B cell (primary cell): ENCODE measurements around the gene SIGMAR1. TPM values are rescaled to one million over a fixed set of nuclear protein-coding genes. Genes with fewer than 3 reads are reported as not detected.

Source experiments
- ATAC-seq: fragments of 200-7000 bp; cut with Tn5 transposase; one replicate; pipeline ENCODE4 v1.10.0; 2021; ENCODE audit warnings: low read depth, mild to moderate bottlenecking, moderate number of reproducible peaks, moderate library complexity
- CTCF ChIA-PET: fragments of 350-600 bp; sonication (Branson Sonifier 250); formaldehyde crosslinking; loops from one replicate; lab custom pipeline; 2021; ENCODE audit warnings: antibody characterized with exemption, inconsistent platforms; lab: Charles Lee
- POLR2A ChIA-PET: fragments of 350-600 bp; sonication (Branson Sonifier 250); formaldehyde crosslinking; loops from one replicate; lab custom pipeline; 2021; ENCODE audit warnings: antibody characterized with exemption; lab: Charles Lee
- DNase-seq: peaks from one replicate; pipeline ENCODE4 v3.0.0; 2013
- H2AFZ ChIP-seq: 2 replicates; pipeline ENCODE4 v1.6.1; 2012; ENCODE audit warnings: mild to moderate bottlenecking, low read depth, low read length; ENCODE audit not compliant: insufficient read depth, poor library complexity, severe bottlenecking
- H3K27ac ChIP-seq, 2 donors: 1 replicate in 1 of 2; 2 replicates in 1 of 2; pipeline ENCODE4 v1.5.1; 2012 to 2013; ENCODE audit warnings: low read length in 2 of 2, mild to moderate bottlenecking in 2 of 2, moderate library complexity in 1 of 2
- H3K27me3 ChIP-seq, 4 experiments: fragments of 200-600 bp in 1 of 4; sonication (generic) in 1 of 4; replicated peaks in 1 of 4; 1 replicate in 2 of 4; 2 replicates in 2 of 4; pipeline versions ENCODE4 v1.6.1 to v1.7.0; 2013 to 2016; ENCODE audit warnings: low read length in 3 of 4, mild to moderate bottlenecking in 2 of 4, mixed read lengths in 1 of 4, moderate library complexity in 1 of 4; ENCODE audit not compliant: insufficient read depth in 4 of 4, control insufficient read depth in 3 of 4; ENCODE audit errors: control extremely low read depth in 1 of 4
- H3K36me3 ChIP-seq, 2 experiments: replicated peaks in 1 of 2; 1 replicate in 1 of 2; 2 replicates in 1 of 2; pipeline versions ENCODE4 v1.6.1 to v1.7.1; 2013; ENCODE audit warnings: low read length in 1 of 2; ENCODE audit not compliant: insufficient read depth in 2 of 2, control insufficient read depth in 1 of 2; ENCODE audit errors: control extremely low read depth in 1 of 2, extremely low read depth in 1 of 2
- H3K4me1 ChIP-seq, 2 donors: fragments of 200-600 bp in 1 of 2; sonication (generic) in 1 of 2; 1 replicate in 1 of 2; 2 replicates in 1 of 2; pipeline versions ENCODE4 v1.5.1 to v1.6.1; 2013 to 2017; ENCODE audit warnings: low read length in 2 of 2; ENCODE audit not compliant: control insufficient read depth in 2 of 2, insufficient read depth in 2 of 2
- H3K4me2 ChIP-seq: replicated peaks from 2 replicates; pipeline ENCODE3; 2012; ENCODE audit warnings: mild to moderate bottlenecking, low read depth, low read length; ENCODE audit not compliant: poor library complexity, severe bottlenecking
- H3K4me3 ChIP-seq, 5 experiments: fragments of 200-600 bp in 1 of 5; sonication (generic) in 1 of 5; 1 replicate in 3 of 5; 2 replicates in 2 of 5; pipeline versions ENCODE4 v1.5.1 to v1.7.0; 2011 to 2016; ENCODE audit warnings: low read length in 4 of 5, mild to moderate bottlenecking in 4 of 5, low read depth in 2 of 5, control low read depth in 1 of 5, moderate library complexity in 1 of 5; ENCODE audit not compliant: insufficient read depth in 1 of 5; ENCODE audit errors: control extremely low read depth in 1 of 5, extremely low read depth in 1 of 5
- H3K79me2 ChIP-seq: fragments of 200-600 bp; sonication (generic); one replicate; pipeline ENCODE4 v1.6.0; 2016; ENCODE audit warnings: low read length; ENCODE audit not compliant: control insufficient read depth, insufficient read depth
- H3K9ac ChIP-seq: fragments of 200-600 bp; sonication (generic); 2 replicates; pipeline ENCODE4 v1.6.1; 2017; ENCODE audit warnings: mild to moderate bottlenecking, low read length, moderate library complexity
- H3K9me3 ChIP-seq, 3 donors: one replicate each; pipeline versions ENCODE4 v1.6.1 to v1.7.1; 2013; ENCODE audit warnings: low read length in 2 of 3; ENCODE audit not compliant: control insufficient read depth in 2 of 3, insufficient read depth in 1 of 3; ENCODE audit errors: control extremely low read depth in 1 of 3
- H4K20me1 ChIP-seq: 2 replicates; pipeline ENCODE4 v1.6.0; 2012; ENCODE audit warnings: mild to moderate bottlenecking, low read length; ENCODE audit not compliant: insufficient read depth, control insufficient read depth, poor library complexity, severe bottlenecking
- H3K27ac Mint-ChIP-seq: one replicate; pipeline ENCODE4 v1.8.0; 2021; ENCODE audit warnings: mixed read lengths
- H3K27me3 Mint-ChIP-seq: one replicate; pipeline ENCODE4 v1.8.0; 2021; ENCODE audit warnings: mixed read lengths
- H3K4me1 Mint-ChIP-seq: one replicate; pipeline ENCODE4 v1.8.0; 2021; ENCODE audit warnings: mixed read lengths
- H3K4me3 Mint-ChIP-seq: one replicate; pipeline ENCODE4 v1.8.0; 2021; ENCODE audit warnings: mixed read lengths
- H3K9me3 Mint-ChIP-seq: one replicate; pipeline ENCODE4 v1.8.0; 2022; ENCODE audit warnings: mixed read lengths; ENCODE audit not compliant: insufficient read depth
- EZH2 ChIP-seq: IDR thresholded peaks from 2 replicates; pipeline ENCODE4 v1.6.1; 2012; ENCODE audit warnings: borderline replicate concordance, low read depth, mild to moderate bottlenecking, moderate library complexity, low read length; ENCODE audit not compliant: insufficient read depth, poor library complexity, severe bottlenecking
- WGBS: methylation state at CpG from one replicate; pipeline ENCODE4 v1.1.5; 2013; ENCODE audit warnings: missing lambda C conversion rate; ENCODE audit not compliant: insufficient coverage; 5-methylcytosine and 5-hydroxymethylcytosine counted together
- intact Hi-C: fragments of 100-400 bp; cut with micrococcal nuclease; formaldehyde crosslinking; loops from one replicate; pipeline ENCODE4 v1.10.0; 2022
- polyA plus RNA-seq: library from polyadenylated mRNA; depleted of rRNA; stranded (reverse); fragments of >200 nt; gene quantifications from 2 replicates; pipeline ENCODE4 v1.2.3, GENCODE V29; 2012
- total RNA-seq, 2 donors: library from RNA; stranded (reverse); fragments of 120-200 nt in 1 of 2; gene quantifications; 1 replicate in 1 of 2; 2 replicates in 1 of 2; pipeline versions ENCODE4 v1.2.3 to v1.2.4, GENCODE V29; 2013 to 2022
- TF ChIP-seq, protein P1 (sequence below): fragments of 200-600 bp; IDR thresholded peaks from one replicate; pipeline ENCODE4 v1.8.0; 2022; ENCODE audit warnings: antibody characterized with exemption, mild to moderate bottlenecking

The SIGMAR1 gene
- total and polyA plus RNA-seq, 2 donors (not counting 1 experiment from before 2014, with no cell fraction given) = 21.4 to 30.7 TPM

DNA sequence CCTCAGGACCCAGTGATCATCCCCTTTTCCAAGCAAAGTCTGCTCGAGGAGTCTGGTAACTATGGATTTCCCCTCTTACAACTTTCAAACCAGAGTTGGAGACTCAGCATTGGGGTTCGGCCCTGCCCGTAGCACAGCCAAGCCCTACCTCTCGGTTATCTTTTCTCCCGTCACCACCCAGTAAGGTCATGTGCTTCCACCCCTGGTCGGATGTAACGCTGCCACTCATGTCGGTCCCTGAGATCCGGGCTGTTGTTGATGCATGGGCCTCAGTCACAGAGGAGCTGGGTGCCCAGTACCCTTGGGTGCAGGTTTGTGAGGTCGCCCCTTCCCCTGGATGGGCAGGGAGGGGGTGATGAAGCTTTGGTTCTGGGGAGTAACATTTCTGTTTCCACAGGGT is 10.1 kb upstream of the SIGMAR1 start:
- intact Hi-C loops = no loop called here
- no peaks in the 10 kb centered on the region for H3K27me3 Mint-ChIP-seq
- WGBS = 83% methylated on average over 10 of the region's 10 CpGs
- Histone ChIP-seq H3K27me3 (no peaks in the 10 kb centered on the region), H3K9ac (peak overlapping the region; percentile 85), H3K4me2 (peak overlapping the region; percentile 80), H3K27ac (no peak overlapping the region), H2AFZ (peak overlapping the region; percentile 90), H3K79me2 (peaks cover 19% of the 10 kb centered on the region), H4K20me1 (peaks cover 14% of the 10 kb centered on the region), H3K9me3 (no peaks in the 10 kb centered on the region), H3K36me3 (peaks cover 0 to 18% of the 10 kb centered on the region in 2 experiments), H3K4me1 (peaks cover 16 to 17% of the 10 kb centered on the region in 2 donors), H3K4me3 (peak overlapping the region in 4 of 5 experiments; percentile 79 to 98 (median 91))
- no peaks in the 10 kb centered on the region for H3K9me3 Mint-ChIP-seq
- H3K4me3 Mint-ChIP-seq = peak overlapping the region; percentile 97
- peaks cover 35% of the 10 kb centered on the region for H3K4me1 Mint-ChIP-seq
- ATAC-seq (no peak), DNase-seq (no peak)
- POLR2A ChIA-PET = interaction anchor here (0.6 to 2.8 kb wide), 3 partner anchors 8 to 17 kb away, joined by 9 to 31 read pairs (median 13); partner anchors contain the start of gene SIGMAR1
- CTCF ChIA-PET = interaction anchor here (0.8 to 3.3 kb wide), 6 partner anchors 9 to 55 kb away, joined by 6 to 36 read pairs (median 21); partner anchors contain the start of genes CCL27 and SIGMAR1
- no peak for TF ChIP-seq EZH2
- TF ChIP-seq, protein P1, sequence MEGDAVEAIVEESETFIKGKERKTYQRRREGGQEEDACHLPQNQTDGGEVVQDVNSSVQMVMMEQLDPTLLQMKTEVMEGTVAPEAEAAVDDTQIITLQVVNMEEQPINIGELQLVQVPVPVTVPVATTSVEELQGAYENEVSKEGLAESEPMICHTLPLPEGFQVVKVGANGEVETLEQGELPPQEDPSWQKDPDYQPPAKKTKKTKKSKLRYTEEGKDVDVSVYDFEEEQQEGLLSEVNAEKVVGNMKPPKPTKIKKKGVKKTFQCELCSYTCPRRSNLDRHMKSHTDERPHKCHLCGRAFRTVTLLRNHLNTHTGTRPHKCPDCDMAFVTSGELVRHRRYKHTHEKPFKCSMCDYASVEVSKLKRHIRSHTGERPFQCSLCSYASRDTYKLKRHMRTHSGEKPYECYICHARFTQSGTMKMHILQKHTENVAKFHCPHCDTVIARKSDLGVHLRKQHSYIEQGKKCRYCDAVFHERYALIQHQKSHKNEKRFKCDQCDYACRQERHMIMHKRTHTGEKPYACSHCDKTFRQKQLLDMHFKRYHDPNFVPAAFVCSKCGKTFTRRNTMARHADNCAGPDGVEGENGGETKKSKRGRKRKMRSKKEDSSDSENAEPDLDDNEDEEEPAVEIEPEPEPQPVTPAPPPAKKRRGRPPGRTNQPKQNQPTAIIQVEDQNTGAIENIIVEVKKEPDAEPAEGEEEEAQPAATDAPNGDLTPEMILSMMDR = no peak
- H3K27ac Mint-ChIP-seq = peak overlapping the region; percentile 94

GRCh38 chr9:34647084-34647403 is 9.5 kb upstream of the SIGMAR1 start:
- WGBS = 2% methylated on average over 8 of the region's 8 CpGs
- DNase-seq = no peak

More at GRCh38 chr9:34647084-34647403, 9.5 kb upstream of the SIGMAR1 start:
- Mint-ChIP-seq H3K9me3 (no peaks in the 10 kb centered on the region), H3K4me3 (peak overlapping the region; percentile 97), H3K27me3 (no peaks in the 10 kb centered on the region), H3K4me1 (peaks cover 29% of the 10 kb centered on the region), H3K27ac (peak overlapping the region; percentile 94)
- peaks cover 0 to 18% of the 10 kb centered on the region in 2 experiments for H3K36me3 ChIP-seq
- no peaks in the 10 kb centered on the region for H3K9me3 ChIP-seq
- H3K27ac ChIP-seq = peak overlapping the region; percentile 47 to 64
- H4K20me1 ChIP-seq = peaks cover 14% of the 10 kb centered on the region
- peak overlapping the region; percentile 85 for H3K9ac ChIP-seq
- POLR2A ChIA-PET = interaction anchor here (0.6 to 2.8 kb wide), 5 partner anchors 9 to 35 kb away, joined by 3 to 31 read pairs (median 9); partner anchors contain the start of genes DCTN3, RPP25L and SIGMAR1
- intact Hi-C loops = no loop called here
- CTCF ChIA-PET = interaction anchor here (0.9 to 3.3 kb wide), 9 partner anchors 9 to 243 kb away, joined by 3 to 36 read pairs (median 10); partner anchors contain the start of genes CCL27, DCTN3 and SIGMAR1
- peak overlapping the region; percentile 80 for H3K4me2 ChIP-seq
- no peaks in the 10 kb centered on the region for H3K27me3 ChIP-seq
- H3K79me2 ChIP-seq = peaks cover 19% of the 10 kb centered on the region
- no peak for ATAC-seq
- peaks cover 16 to 17% of the 10 kb centered on the region in 2 donors for H3K4me1 ChIP-seq
- H3K4me3 ChIP-seq = peak overlapping the region; percentile 79 to 98 (median 87)
- TF ChIP-seq, protein P1 = no peak
- TF ChIP-seq EZH2 = no peak
- peak overlapping the region; percentile 90 for H2AFZ ChIP-seq
